Neutrophil (primary cell): ENCODE data around the gene PCDHA9.
"Not testable (repeated sequence)": the region's sequence is repeated elsewhere in the genome, so short reads cannot be mapped to it uniquely, and the experiment has no call there.

ENCODE experiments used
- H3K27ac ChIP-seq: fragments of 200-600 bp; sonication (generic); 2 replicates; pipeline ENCODE4 v1.5.1; 2016; ENCODE audit warnings: mild to moderate bottlenecking, moderate library complexity
- H3K27me3 ChIP-seq: fragments of 200-600 bp; sonication (generic); 2 replicates; pipeline ENCODE4 v1.6.0; 2016; ENCODE audit warnings: mild to moderate bottlenecking
- H3K36me3 ChIP-seq: fragments of 200-600 bp; sonication (generic); 2 replicates; pipeline ENCODE4 v1.5.1; 2017
- H3K4me1 ChIP-seq, 2 experiments: fragments of 200-600 bp in 1 of 2; sonication (generic) in 1 of 2; 1 replicate in 1 of 2; 2 replicates in 1 of 2; pipeline versions ENCODE4 v1.5.1 to v1.6.1; 2013 to 2016; ENCODE audit warnings: low read depth in 1 of 2, low read length in 1 of 2, mild to moderate bottlenecking in 1 of 2, moderate library complexity in 1 of 2; ENCODE audit not compliant: control insufficient read depth in 1 of 2, insufficient read depth in 1 of 2
- H3K4me3 ChIP-seq, 2 experiments: fragments of 200-600 bp in 1 of 2; sonication (generic) in 1 of 2; 1 replicate in 1 of 2; 2 replicates in 1 of 2; pipeline ENCODE4 v1.5.1; 2013 to 2016; ENCODE audit warnings: low read depth in 1 of 2, low read length in 1 of 2, mild to moderate bottlenecking in 1 of 2, moderate library complexity in 1 of 2
- H3K9me3 ChIP-seq: fragments of 200-600 bp; sonication (generic); 2 replicates; pipeline ENCODE4 v1.5.1; 2016
- TF ChIP-seq, protein P1 (sequence below): fragments of 200-600 bp; sonication (generic); IDR thresholded peaks from 2 replicates; pipeline ENCODE4 v1.5.1; 2016; ENCODE audit warnings: antibody characterized with exemption

Gene PCDHA9

DNA sequence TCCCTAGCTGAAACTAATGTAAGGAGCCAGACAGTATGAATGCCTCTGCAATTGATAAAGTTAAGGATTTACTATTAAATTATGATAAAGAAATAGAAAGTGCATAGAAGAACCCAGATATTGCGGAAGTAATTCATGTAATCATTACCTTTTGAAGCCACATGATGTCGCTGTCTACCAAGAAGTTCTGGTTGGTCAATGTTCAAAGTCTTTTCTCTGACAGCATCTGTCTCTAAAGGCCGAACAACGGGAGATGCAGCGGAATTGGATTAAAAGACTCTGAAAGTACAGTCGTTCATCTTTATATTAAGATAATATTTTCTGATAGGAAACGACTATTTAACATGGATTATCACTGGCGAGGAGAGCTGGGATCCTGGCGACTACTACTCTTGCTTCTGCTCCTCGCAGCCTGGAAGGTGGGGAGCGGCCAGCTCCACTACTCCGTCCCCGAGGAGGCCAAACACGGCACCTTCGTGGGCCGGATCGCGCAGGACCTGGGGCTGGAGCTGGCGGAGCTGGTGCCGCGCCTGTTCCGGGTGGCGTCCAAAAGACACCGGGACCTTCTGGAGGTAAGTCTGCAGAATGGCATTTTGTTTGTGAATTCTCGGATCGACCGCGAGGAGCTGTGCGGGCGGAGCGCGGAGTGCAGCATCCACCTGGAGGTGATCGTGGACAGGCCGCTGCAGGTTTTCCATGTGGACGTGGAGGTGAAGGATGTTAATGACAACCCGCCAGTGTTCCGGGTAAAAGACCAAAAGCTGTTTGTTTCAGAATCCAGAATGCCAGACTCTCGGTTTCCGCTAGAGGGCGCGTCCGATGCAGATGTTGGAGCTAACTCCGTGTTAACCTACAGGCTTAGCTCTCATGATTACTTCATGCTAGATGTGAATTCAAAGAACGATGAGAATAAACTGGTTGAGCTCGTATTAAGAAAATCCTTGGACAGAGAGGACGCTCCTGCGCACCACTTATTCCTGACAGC lies 6.9 kb upstream of the PCDHA9 start, which contains the start of gene PCDHA8:
Gene PCDHA8, plus strand, starts transcription at position 210 of the 985 bp plus-strand sequence. Its CDS starts 135 bp downstream, at position 345.
- Histone ChIP-seq H3K36me3 (no peaks in the 10 kb centered on the region), H3K27me3 (peaks cover 17% of the 10 kb centered on the region), H3K4me3 (no peak within 1 kb of the TSS), H3K4me1 (no peaks in the 10 kb centered on the region), H3K27ac (no peak within 1 kb of the TSS), H3K9me3 (peaks cover 10% of the 10 kb centered on the region)
- TF ChIP-seq, protein P1, sequence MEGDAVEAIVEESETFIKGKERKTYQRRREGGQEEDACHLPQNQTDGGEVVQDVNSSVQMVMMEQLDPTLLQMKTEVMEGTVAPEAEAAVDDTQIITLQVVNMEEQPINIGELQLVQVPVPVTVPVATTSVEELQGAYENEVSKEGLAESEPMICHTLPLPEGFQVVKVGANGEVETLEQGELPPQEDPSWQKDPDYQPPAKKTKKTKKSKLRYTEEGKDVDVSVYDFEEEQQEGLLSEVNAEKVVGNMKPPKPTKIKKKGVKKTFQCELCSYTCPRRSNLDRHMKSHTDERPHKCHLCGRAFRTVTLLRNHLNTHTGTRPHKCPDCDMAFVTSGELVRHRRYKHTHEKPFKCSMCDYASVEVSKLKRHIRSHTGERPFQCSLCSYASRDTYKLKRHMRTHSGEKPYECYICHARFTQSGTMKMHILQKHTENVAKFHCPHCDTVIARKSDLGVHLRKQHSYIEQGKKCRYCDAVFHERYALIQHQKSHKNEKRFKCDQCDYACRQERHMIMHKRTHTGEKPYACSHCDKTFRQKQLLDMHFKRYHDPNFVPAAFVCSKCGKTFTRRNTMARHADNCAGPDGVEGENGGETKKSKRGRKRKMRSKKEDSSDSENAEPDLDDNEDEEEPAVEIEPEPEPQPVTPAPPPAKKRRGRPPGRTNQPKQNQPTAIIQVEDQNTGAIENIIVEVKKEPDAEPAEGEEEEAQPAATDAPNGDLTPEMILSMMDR = no peak

DNA sequence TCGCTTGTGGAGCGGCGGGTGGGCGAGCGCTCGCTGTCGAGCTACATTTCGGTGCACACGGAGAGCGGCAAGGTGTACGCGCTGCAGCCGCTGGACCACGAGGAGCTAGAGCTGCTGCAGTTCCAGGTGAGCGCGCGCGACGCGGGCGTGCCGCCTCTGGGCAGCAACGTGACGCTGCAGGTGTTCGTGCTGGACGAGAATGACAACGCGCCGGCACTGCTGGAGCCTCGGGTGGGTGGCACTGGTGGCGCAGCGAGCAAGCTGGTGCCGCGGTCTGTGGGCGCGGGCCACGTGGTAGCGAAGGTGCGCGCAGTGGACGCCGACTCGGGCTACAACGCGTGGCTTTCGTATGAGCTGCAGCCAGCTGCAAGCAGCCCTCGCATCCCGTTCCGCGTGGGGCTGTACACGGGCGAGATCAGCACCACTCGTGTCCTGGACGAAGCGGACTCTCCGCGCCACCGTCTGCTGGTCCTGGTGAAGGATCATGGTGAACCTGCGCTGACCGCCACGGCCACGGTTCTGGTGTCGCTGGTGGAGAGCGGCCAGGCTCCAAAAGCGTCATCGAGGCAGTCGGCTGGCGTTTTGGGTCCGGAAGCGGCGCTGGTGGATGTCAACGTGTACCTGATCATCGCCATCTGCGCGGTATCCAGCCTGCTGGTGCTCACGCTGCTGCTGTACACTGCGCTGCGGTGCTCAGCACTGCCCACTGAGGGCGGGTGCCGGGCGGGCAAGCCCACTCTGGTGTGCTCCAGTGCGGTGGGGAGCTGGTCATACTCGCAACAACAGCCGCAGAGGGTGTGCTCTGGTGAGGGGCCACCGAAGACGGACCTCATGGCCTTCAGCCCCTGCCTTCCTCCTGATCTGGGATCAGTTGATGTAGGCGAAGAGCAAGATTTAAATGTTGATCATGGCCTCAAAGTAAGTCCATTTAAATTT lies 5.1 kb upstream of the PCDHA9 start:
- peaks cover 11% of the 10 kb centered on the region for H3K9me3 ChIP-seq
- no peaks in the 10 kb centered on the region for H3K36me3 ChIP-seq
- no peak overlapping the region for H3K27ac ChIP-seq
- H3K4me3 ChIP-seq = no peak overlapping the region
- TF ChIP-seq, protein P1 = no peak
- no peaks in the 10 kb centered on the region for H3K4me1 ChIP-seq
- H3K27me3 ChIP-seq = peaks cover 15% of the 10 kb centered on the region

GRCh38 chr5:140849831-140850634 lies 1.9 kb downstream of the PCDHA9 start:
- not testable (repeated sequence) for H3K36me3 ChIP-seq, H3K27ac ChIP-seq, H3K4me1 ChIP-seq, H3K4me3 ChIP-seq, H3K27me3 ChIP-seq
- peaks cover 17% of the 10 kb centered on the region for H3K9me3 ChIP-seq

- Histone ChIP-seq H3K36me3 (no peaks in the 10 kb centered on the region), H3K4me1 (no peaks in the 10 kb centered on the region), H3K9me3 (peaks cover 6% of the 10 kb centered on the region), H3K27me3 (peaks cover 18% of the 10 kb centered on the region), H3K27ac (no peak within 1 kb of the TSS), H3K4me3 (no peak within 1 kb of the TSS)
- TF ChIP-seq, protein P1 = no peak
Measured at GRCh38 chr5:140855772-140856674, 7.8 kb downstream of the PCDHA9 start, which contains the start of gene PCDHA10. PCDHA10 (plus strand) TSS chr5:140855897; CDS start chr5:140856049, 152 bp downstream.
